Activated CD8-positive, alpha-beta memory T cell treated with anti-CD3 and anti-CD28 coated beads, Interleukin-2, amount 50 U/mL, for 4 hours (primary cell): ENCODE results near the gene ATF6B.
"Not testable (repeated sequence)": the region's sequence is repeated elsewhere in the genome, so short reads cannot be mapped to it uniquely, and the experiment has no call there.

Source experiments
- DNase-seq: peaks from one replicate; pipeline ENCODE4 v3.0.0-alpha.2; 2020

ATF6B gene

GRCh38 chr6:32153564-32154513 lies 25.8 kb upstream of the ATF6B start, which contains the start of gene PPT2:
TSS of gene PPT2 (plus strand) at chr6:32154141. CDS start at chr6:32154595, 454 bp downstream.
- DNase-seq, result peak; percentile 73

- peak; percentile 20 for DNase-seq
Measured at GRCh38 chr6:32152769-32153563, 24.9 kb upstream of the ATF6B start.

GRCh38 chr6:32151863-32152768 lies 24.1 kb upstream of the ATF6B start, which contains the start of gene PRRT1:
TSS of gene PRRT1 (minus strand) at chr6:32151939. CDS start at chr6:32151827, 112 bp downstream.
- no peak for DNase-seq

GRCh38 chr6:32151181-32151862 lies 23.3 kb upstream of the ATF6B start:
- DNase-seq, result no peak

GRCh38 chr6:32149932-32150870 lies 22.2 kb upstream of the ATF6B start:
- no peak for DNase-seq

- no peak for DNase-seq
Measured at GRCh38 chr6:32149092-32149755, 21.2 kb upstream of the ATF6B start.

- DNase-seq, result peak; percentile 64
Measured at GRCh38 chr6:32148289-32149091, 20.4 kb upstream of the ATF6B start.

GRCh38 chr6:32147401-32148132 lies 19.5 kb upstream of the ATF6B start:
- DNase-seq, result no peak

GRCh38 chr6:32146687-32147086 lies 18.6 kb upstream of the ATF6B start:
- no peak for DNase-seq

GRCh38 chr6:32146287-32146686 lies 18.2 kb upstream of the ATF6B start:
- DNase-seq, result no peak

GRCh38 chr6:32144238-32144637 lies 16.2 kb upstream of the ATF6B start:
- DNase-seq, result not testable (repeated sequence)

- no peak for DNase-seq
Measured at GRCh38 chr6:32140420-32141046, 12.5 kb upstream of the ATF6B start.

GRCh38 chr6:32139590-32139989 lies 11.5 kb upstream of the ATF6B start:
- no peak for DNase-seq

- DNase-seq, result no peak
Measured at GRCh38 chr6:32137454-32137853, 9.4 kb upstream of the ATF6B start.

- DNase-seq, result no peak
Measured at GRCh38 chr6:32133786-32134185, 5.7 kb upstream of the ATF6B start.

- no peak for DNase-seq
Measured at GRCh38 chr6:32132110-32132509, 4.1 kb upstream of the ATF6B start.

- DNase-seq, result no peak
Measured at GRCh38 chr6:32131439-32131948, 3.4 kb upstream of the ATF6B start.
